ENCODE results near the gene DTD2.

DTD2 gene

GRCh38 chr14:31420319-31421111, 36.8 kb downstream of the DTD2 start, which contains the start of gene HEATR5A:
TSS of gene HEATR5A (minus strand) at chr14:31420550. CDS start at chr14:31402975, 17,575 bp downstream.
- ChIA-PET CTCF (interaction anchor here (0.6 to 0.8 kb wide), 3 partner anchors 9 to 338 kb away, joined by 3 to 6 read pairs (median 4); no protein-coding TSS in a partner anchor), POLR2A (interaction anchor here (0.6 to 2.8 kb wide), 20 partner anchors 8 to 613 kb away, joined by 3 to 24 read pairs (median 4); partner anchors contain the start of genes DTD2, GPR33 and HECTD1)
- TF ChIP-seq ELF4 (IDR thresholded peaks at IDR 0.05) (peak; percentile 77), FOXM1 (IDR thresholded peaks at IDR 0.05; ENCODE audit: borderline replicate concordance) (peak; percentile 64; the same call in 1 of the 2 replicates), HDGF (IDR thresholded peaks at IDR 0.05; ENCODE audit: borderline replicate concordance) (no peak), ARNT (IDR thresholded peaks at IDR 0.05) (no peak)
- DNase-seq (ENCODE audit: extremely low spot score), result peak; percentile 93

- POLR2A ChIA-PET, result interaction anchor here (0.9 to 2.8 kb wide), 13 partner anchors 9 to 613 kb away, joined by 3 to 24 read pairs (median 4); partner anchors contain the start of genes DTD2, GPR33 and HECTD1
- DNase-seq (ENCODE audit: extremely low spot score), result peak; percentile 37
- CTCF ChIA-PET, result interaction anchor here (0.6 to 0.8 kb wide), 3 partner anchors 8 to 337 kb away, joined by 3 to 6 read pairs (median 4); no protein-coding TSS in a partner anchor
- TF ChIP-seq ARNT (IDR thresholded peaks at IDR 0.05) (no peak), FOXK2 (IDR thresholded peaks at IDR 0.05) (no peak), ELF4 (IDR thresholded peaks at IDR 0.05) (no peak), LEF1 (IDR thresholded peaks at IDR 0.05; ENCODE audit: borderline replicate concordance) (no peak), FOXA1 (IDR thresholded peaks at IDR 0.05) (no peak), NFRKB (IDR thresholded peaks at IDR 0.05) (no peak), ZNF384 (IDR thresholded peaks at IDR 0.05) (no peak), HDGF (IDR thresholded peaks at IDR 0.05; ENCODE audit: borderline replicate concordance) (no peak), FOXM1 (IDR thresholded peaks at IDR 0.05; ENCODE audit: borderline replicate concordance) (no peak), CTBP1 (IDR thresholded peaks at IDR 0.05; ENCODE audit: borderline replicate concordance) (no peak), TARDBP (IDR thresholded peaks at IDR 0.05) (no peak), L3MBTL2 (conservative IDR thresholded peaks at IDR 0.05) (no peak), BHLHE40 (IDR thresholded peaks at IDR 0.05; ENCODE audit: borderline replicate concordance) (no peak)
Observed at GRCh38 chr14:31419967-31420318, 37.4 kb downstream of the DTD2 start.

GRCh38 chr14:31419179-31419966, 37.9 kb downstream of the DTD2 start:
- CTCF ChIA-PET, result interaction anchor here (0.8 to 1.2 kb wide), 2 partner anchors 13 to 35 kb away, joined by 3 to 5 read pairs; no protein-coding TSS in a partner anchor
- TF ChIP-seq ARNT (IDR thresholded peaks at IDR 0.05), result no peak
- no peak for TF ChIP-seq FOXM1 (IDR thresholded peaks at IDR 0.05; ENCODE audit: borderline replicate concordance)
- TF ChIP-seq ELF4 (IDR thresholded peaks at IDR 0.05), result no peak
- no peak for TF ChIP-seq HDGF (IDR thresholded peaks at IDR 0.05; ENCODE audit: borderline replicate concordance)
- no peak for TF ChIP-seq FOXK2 (IDR thresholded peaks at IDR 0.05)
- TF ChIP-seq NFRKB (IDR thresholded peaks at IDR 0.05), result no peak
- no peak for TF ChIP-seq SP1 (IDR thresholded peaks at IDR 0.05)
- no peak for TF ChIP-seq BHLHE40 (IDR thresholded peaks at IDR 0.05; ENCODE audit: borderline replicate concordance)
- TF ChIP-seq L3MBTL2 (conservative IDR thresholded peaks at IDR 0.05), result no peak
- no peak for TF ChIP-seq CTBP1 (IDR thresholded peaks at IDR 0.05; ENCODE audit: borderline replicate concordance)

GRCh38 chr14:31418440-31418839, 38.9 kb downstream of the DTD2 start:
- POLR2A ChIA-PET, result no interaction called here
- CTCF ChIA-PET, result interaction anchor here (1.2 kb wide), 1 partner anchor 12 kb away, joined by 5 read pairs; no protein-coding TSS in a partner anchor
- TF ChIP-seq L3MBTL2 (conservative IDR thresholded peaks at IDR 0.05) (no peak), BHLHE40 (IDR thresholded peaks at IDR 0.05; ENCODE audit: borderline replicate concordance) (no peak), FOXA1 (IDR thresholded peaks at IDR 0.05) (no peak), ARNT (IDR thresholded peaks at IDR 0.05) (no peak), LEF1 (IDR thresholded peaks at IDR 0.05; ENCODE audit: borderline replicate concordance) (no peak), TARDBP (IDR thresholded peaks at IDR 0.05) (no peak), ELF4 (IDR thresholded peaks at IDR 0.05) (no peak), FOXK2 (IDR thresholded peaks at IDR 0.05) (no peak), ZNF384 (IDR thresholded peaks at IDR 0.05) (no peak), FOXM1 (IDR thresholded peaks at IDR 0.05; ENCODE audit: borderline replicate concordance) (no peak), HDGF (IDR thresholded peaks at IDR 0.05; ENCODE audit: borderline replicate concordance) (no peak), PKNOX1 (IDR thresholded peaks at IDR 0.05) (no peak), SUZ12 (IDR thresholded peaks at IDR 0.05) (no peak), CTBP1 (IDR thresholded peaks at IDR 0.05; ENCODE audit: borderline replicate concordance) (no peak), NFRKB (IDR thresholded peaks at IDR 0.05) (no peak), SP1 (IDR thresholded peaks at IDR 0.05) (no peak)
- no peak for DNase-seq (ENCODE audit: extremely low spot score)

More at GRCh38 chr14:31419179-31419966, 37.9 kb downstream of the DTD2 start:
- POLR2A ChIA-PET, result interaction anchor here (0.6 to 2.8 kb wide), 4 partner anchors 15 to 659 kb away, joined by 3 to 24 read pairs (median 4); partner anchors contain the start of gene DTD2
- no peak for DNase-seq (ENCODE audit: extremely low spot score)

- CTCF ChIA-PET, result interaction anchor here (0.7 to 0.9 kb wide), 2 partner anchors 29 to 1002 kb away, joined by 3 to 4 read pairs; no protein-coding TSS in a partner anchor
- POLR2A ChIA-PET, result no interaction called here
- TF ChIP-seq TARDBP (IDR thresholded peaks at IDR 0.05), result no peak
- TF ChIP-seq SP1 (IDR thresholded peaks at IDR 0.05), result no peak
- no peak for TF ChIP-seq FOXA1 (IDR thresholded peaks at IDR 0.05)
- no peak for TF ChIP-seq SUZ12 (IDR thresholded peaks at IDR 0.05)
- TF ChIP-seq BHLHE40 (IDR thresholded peaks at IDR 0.05; ENCODE audit: borderline replicate concordance), result no peak
- TF ChIP-seq CTBP1 (IDR thresholded peaks at IDR 0.05; ENCODE audit: borderline replicate concordance), result no peak
- no peak for TF ChIP-seq FOXM1 (IDR thresholded peaks at IDR 0.05; ENCODE audit: borderline replicate concordance)
- TF ChIP-seq NFRKB (IDR thresholded peaks at IDR 0.05), result no peak
- TF ChIP-seq ARNT (IDR thresholded peaks at IDR 0.05), result no peak
- no peak for TF ChIP-seq LEF1 (IDR thresholded peaks at IDR 0.05; ENCODE audit: borderline replicate concordance)
- no peak for TF ChIP-seq L3MBTL2 (conservative IDR thresholded peaks at IDR 0.05)
- TF ChIP-seq HDGF (IDR thresholded peaks at IDR 0.05; ENCODE audit: borderline replicate concordance), result no peak
- no peak for TF ChIP-seq PKNOX1 (IDR thresholded peaks at IDR 0.05)
- no peak for TF ChIP-seq ZNF384 (IDR thresholded peaks at IDR 0.05)
- no peak for DNase-seq (ENCODE audit: extremely low spot score)
Observed at GRCh38 chr14:31414190-31414833, 43.0 kb downstream of the DTD2 start.

Data from HEK293T (cell line).